ENCODE data around the gene PRDM8.
A peak's percentile ranks its signal among the peaks of the same experiment; 100 is the strongest.

PRDM8 gene

DNA sequence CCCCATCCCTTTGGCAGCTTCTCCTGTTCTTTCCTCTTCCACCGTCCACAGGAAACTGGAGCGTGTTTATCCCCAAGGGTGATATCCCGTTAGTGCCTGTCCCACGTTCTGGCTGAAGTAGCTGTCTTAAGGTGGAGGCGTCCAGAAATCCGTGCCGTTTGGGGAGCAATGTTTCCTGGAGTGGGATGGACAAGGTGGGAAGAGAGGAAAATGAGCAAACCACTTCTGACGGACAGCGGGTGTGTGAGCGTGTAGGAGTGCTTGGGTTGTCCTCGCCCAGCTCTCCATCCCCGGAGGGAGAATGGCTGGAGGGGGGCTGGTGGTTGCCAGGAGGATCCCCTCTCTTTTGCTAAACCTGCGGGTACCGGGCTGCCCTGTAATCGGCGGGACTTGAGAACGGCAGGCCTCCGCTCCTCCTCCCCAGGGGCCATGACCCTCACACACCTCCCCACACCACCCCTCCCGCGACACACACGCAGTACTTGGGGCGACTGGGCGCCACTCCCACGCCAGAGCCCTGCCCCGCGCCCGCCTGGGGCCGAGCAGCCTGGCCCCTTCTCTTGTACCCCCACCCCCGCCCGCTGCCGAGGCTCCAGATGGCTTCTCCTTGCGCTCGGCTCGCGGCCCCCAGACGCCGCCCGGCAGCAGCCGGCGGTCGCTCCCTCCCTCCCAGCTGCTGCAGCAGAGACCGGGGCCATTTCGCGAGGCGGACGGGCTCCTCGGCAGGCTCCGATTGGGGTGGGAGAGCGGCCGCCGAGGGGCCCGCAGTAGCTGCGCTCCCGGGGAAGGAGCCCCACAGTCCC is 13.9 kb upstream of the PRDM8 start:
- FAIRE-seq (no peak), DNase-seq (ENCODE audit: insufficient read length, low spot score) (no peak)
- TF ChIP-seq, protein P1, sequence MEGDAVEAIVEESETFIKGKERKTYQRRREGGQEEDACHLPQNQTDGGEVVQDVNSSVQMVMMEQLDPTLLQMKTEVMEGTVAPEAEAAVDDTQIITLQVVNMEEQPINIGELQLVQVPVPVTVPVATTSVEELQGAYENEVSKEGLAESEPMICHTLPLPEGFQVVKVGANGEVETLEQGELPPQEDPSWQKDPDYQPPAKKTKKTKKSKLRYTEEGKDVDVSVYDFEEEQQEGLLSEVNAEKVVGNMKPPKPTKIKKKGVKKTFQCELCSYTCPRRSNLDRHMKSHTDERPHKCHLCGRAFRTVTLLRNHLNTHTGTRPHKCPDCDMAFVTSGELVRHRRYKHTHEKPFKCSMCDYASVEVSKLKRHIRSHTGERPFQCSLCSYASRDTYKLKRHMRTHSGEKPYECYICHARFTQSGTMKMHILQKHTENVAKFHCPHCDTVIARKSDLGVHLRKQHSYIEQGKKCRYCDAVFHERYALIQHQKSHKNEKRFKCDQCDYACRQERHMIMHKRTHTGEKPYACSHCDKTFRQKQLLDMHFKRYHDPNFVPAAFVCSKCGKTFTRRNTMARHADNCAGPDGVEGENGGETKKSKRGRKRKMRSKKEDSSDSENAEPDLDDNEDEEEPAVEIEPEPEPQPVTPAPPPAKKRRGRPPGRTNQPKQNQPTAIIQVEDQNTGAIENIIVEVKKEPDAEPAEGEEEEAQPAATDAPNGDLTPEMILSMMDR (IDR thresholded peaks at IDR 0.05; ENCODE audit: insufficient read depth, missing control alignments) = no peak

DNA sequence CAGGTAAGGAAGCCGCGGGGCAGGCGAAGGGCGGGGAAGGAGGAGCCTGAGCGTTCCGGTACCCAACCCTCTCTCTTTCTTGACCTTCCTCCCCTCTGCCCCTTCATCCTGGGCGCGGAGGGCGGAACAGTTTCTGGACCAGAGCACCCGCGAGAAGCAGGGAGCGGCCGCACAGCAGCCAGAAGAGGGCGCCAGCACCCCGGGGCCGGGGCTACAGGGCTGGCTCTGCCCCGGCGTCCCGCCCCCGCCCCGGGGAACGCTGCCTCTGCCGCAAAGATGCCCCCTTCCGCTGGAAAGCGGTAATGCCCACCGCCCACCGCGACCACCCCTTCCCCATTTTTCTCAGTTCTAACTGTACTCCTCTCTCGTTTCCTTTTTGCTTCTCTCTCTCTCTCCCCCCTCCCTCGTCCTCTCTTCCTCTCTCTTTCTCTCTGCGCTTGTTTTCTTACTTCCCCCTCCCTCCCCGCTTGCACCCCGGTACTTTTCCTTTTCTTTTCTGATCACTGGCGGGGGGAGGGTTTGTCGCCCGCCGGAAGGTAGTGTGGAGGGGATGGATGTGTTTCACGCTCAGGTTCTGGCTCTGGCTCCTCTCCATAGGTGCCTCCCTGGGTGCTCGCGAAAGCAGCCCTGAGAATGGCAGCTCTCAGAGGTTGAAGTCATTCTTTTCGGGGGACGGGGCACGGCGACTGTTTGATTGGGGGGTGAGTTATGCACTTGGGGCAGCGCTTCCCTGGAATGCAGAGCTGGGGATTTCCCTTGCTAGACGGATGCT is 13.1 kb upstream of the PRDM8 start:
- DNase-seq (ENCODE audit: insufficient read length, low spot score) (no peak), FAIRE-seq (no peak)
- TF ChIP-seq, protein P1 (IDR thresholded peaks at IDR 0.05; ENCODE audit: insufficient read depth, missing control alignments) = peak; percentile 56

DNA sequence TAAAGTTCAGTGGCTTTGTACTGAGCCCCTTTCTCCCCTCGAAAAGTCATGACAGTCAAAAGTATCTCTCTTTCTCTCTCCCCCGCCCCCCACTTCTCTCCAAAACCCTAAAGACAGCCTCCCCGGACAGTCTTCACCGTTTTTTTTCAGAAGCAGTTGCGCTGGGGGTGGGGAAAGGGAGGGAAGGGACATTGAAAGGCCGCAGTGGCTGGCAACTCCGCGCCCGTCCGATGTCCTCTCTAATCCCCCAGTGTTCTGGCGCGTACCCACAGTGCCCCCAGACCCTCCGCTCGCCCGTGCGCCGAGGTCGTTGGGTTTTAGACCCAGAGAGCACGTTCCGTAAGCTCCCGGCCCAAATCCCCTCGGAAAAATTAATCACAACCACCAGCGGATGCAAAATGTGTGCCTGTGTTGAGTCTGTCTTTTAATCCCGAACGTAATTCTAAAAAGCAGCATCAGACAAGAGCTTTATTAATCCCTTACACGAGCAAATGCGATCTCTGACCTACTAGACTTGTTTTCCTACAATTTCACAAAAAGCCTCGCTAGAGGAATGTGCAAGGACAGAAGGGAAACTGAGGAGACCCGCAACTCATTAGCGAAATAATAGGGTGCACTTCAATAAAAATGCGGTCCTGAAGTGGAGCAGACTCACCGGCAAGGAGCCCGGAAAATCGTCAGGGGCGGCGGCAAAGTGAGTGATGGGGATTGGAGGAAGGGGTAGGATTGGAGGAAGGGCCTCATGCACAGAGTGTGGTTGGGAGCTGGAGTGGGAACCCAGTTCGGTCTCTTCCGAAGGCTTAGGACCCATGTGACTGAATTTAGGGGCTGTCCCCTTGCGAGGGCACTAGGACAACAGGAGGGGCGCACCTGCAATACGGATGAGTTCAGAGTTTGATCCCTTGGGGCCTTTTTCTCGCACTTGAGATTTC is 12.2 kb upstream of the PRDM8 start:
- DNase-seq (ENCODE audit: insufficient read length, low spot score) (no peak), FAIRE-seq (no peak)
- TF ChIP-seq, protein P1 (IDR thresholded peaks at IDR 0.05; ENCODE audit: insufficient read depth, missing control alignments) = no peak

DNA sequence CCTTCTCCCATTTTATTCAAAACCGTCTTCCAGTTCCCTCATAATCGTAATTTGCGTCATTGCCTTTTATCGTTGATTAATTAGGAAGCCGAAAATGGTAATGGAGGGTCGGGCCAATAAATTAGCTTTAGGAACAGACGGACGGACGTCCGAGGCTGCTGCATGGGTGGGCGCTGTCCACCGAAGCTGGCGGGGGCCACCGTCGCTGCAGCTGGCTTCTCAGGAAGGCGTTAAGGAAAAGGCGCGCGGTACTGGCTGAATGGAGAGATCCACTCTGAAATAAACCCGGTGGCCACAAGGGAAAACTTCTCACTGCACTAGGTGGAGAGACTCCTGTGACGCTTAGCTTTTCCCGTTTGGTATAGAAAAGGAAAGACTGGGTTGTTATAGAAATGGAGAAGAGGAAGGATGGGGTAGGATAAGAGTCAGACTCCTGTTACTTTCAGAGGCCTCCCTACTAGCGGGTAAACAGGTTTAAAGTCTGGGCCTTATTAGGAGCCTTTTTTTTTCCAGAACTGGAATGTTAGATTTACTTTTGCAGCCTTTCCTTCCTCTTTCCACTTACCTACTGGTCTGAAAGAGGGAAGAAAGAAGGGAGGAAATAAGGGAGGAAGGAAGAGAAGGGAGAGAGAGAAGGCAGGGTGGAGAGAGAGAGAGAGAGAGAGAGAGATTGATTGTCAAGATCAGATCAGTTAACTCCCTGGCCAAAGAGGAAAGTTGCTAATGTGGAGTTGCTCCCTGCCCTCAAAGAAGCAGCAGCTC is 11.3 kb upstream of the PRDM8 start:
- TF ChIP-seq, protein P1 (IDR thresholded peaks at IDR 0.05; ENCODE audit: insufficient read depth, missing control alignments) = no peak
- DNase-seq (ENCODE audit: insufficient read length, low spot score) (no peak), FAIRE-seq (no peak)

DNA sequence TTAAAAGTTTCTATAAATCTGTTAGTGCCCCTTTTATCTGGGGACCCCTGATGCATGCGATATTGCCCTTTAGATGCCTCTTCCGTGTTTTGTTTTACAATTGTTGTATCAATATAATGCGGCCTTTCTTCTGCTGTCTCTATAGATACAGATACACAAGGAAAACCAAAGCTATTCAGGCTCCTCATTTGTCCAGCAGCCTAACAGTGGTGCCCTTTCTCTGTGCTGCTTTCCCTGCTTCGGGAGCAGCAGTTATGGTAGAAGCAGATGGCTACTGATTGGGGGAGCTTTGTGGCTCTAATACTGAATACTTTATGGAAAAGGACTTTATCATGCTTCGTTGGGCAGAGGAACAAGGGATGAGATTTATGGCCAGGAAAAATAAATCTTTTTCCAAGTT is 10.6 kb upstream of the PRDM8 start:
- no peak for DNase-seq (ENCODE audit: insufficient read length, low spot score)
- TF ChIP-seq, protein P1 (IDR thresholded peaks at IDR 0.05; ENCODE audit: insufficient read depth, missing control alignments) = no peak
- FAIRE-seq = no peak

DNA sequence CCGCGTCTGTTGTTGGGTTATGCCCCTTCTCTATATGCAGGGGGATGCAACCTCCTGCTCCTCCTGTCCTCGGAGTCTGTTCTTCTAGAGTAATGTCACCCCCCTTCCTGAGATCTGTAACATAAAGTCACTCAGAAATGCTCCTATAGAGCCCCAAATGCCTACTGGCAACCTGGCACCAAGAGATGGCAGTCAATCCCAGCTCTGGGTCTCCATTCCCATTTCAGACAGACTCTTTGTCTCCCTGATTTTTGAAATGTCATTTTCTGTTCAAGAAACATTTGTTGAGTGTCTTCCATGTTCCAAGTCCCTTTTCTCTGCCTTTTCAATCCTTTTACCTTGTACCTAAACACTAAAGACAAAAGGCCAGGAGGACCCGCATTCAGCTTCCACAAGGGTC is 9.6 kb upstream of the PRDM8 start:
- TF ChIP-seq, protein P1 (IDR thresholded peaks at IDR 0.05; ENCODE audit: insufficient read depth, missing control alignments) = no peak
- DNase-seq (ENCODE audit: insufficient read length, low spot score) (no peak), FAIRE-seq (no peak)

All from D721Med (cell line).